ENCODE results near the gene ELANE.
"Not testable (repeated sequence)": the region's sequence is repeated elsewhere in the genome, so short reads cannot be mapped to it uniquely, and the experiment has no call there.

Gene ELANE

DNA sequence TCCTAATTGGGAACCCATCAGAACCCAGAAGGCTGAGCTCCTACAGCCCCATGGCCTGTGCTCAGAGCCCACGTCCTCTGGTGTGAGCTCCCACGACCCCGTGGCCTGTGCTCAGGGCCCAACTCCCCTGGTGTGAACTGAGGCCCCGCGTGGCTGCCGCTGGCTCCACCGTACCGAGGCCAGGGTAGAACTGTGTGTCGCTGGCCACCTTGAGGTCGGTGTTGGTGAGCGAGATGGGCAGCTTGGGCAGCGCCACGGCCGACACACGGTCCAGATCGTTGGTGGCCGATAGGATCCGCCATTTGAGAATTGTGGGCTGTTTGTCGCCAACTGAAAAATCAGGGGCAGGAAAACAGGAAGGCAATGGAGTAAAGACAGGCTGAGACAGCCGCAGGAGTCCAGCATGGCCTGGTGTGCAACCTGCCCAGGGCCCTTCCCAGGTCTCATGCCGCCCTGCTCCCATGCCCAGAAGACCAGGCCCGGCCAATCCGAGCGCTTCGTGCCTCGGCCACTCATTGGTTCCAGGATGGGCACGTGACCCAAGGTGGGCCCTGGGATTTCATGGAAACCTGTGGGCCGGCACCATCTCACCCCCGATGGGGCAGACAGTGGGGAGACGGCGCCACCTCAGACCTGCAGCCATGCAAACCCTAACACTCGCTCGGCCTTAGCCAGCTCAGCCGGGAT is 29.4 kb downstream of the ELANE start:
- DNase-seq = no peak

- DNase-seq = no peak
These were observed 30.9 kb downstream of the ELANE start for GRCh38 chr19:882871-883497.

DNA sequence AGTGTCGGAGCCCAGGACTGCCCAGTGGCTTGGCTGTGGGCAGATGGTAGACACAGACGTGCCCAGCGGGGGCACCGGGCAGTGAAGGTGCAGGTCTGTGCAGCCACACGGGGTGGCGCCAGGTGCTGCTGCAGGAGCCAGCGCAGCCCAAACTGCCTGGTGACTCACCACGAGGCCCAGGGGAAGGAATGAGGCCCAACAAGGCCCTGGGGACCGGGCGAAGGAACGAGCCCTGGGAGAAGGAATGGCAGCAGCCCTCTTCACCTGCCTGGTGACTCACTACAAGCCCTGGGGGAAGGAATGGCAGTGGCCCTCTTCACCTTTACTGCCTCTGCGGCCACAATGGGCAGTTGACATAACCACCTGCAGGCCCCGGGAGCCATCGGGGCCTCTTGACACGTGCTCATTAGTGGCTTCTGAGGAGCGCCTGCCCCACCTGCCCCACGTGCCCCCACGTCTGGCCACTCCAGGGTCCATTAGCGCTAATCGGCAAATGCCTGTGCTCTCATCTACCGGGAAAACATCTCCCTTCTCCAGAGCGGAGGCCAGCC is 31.6 kb downstream of the ELANE start:
- no peak for DNase-seq

DNA sequence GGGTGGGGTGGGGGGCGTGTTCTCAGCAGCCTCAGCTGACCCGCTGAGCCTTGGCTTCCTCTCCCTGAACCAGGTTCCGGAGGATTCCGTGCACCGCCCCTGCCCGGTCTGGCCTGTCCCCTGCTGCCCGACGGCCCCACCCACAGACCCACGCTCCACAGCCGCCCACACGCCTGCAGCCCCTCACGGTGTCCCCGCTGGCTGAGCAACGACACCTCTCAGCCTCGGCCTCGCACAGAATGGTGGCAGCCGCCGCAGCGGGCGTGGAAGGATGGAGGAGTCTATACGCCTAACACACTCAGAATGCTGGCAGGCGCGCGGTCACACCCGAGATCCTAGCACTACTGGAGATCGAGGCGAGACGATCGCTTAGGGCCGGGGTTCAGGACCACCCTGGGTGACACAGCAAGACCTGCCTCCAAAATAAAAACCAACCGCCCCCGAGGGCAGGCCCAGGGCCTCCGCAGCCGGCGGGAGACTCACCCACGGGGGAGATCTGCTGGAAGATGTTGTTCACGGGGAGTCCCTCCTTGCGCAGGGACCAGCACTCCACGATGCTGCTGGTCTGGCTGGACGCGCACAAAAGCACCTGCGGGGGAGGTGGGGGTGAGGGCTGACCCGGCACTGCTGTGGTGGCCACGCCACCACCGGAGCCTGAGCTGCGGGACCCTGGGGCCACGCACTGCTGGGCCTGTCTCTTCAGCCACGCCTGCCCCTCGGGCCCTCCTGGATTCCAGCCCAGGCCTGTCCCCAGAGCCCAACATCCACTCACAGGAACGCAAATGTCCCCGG is 32.5 kb downstream of the ELANE start:
- no peak for DNase-seq

DNA sequence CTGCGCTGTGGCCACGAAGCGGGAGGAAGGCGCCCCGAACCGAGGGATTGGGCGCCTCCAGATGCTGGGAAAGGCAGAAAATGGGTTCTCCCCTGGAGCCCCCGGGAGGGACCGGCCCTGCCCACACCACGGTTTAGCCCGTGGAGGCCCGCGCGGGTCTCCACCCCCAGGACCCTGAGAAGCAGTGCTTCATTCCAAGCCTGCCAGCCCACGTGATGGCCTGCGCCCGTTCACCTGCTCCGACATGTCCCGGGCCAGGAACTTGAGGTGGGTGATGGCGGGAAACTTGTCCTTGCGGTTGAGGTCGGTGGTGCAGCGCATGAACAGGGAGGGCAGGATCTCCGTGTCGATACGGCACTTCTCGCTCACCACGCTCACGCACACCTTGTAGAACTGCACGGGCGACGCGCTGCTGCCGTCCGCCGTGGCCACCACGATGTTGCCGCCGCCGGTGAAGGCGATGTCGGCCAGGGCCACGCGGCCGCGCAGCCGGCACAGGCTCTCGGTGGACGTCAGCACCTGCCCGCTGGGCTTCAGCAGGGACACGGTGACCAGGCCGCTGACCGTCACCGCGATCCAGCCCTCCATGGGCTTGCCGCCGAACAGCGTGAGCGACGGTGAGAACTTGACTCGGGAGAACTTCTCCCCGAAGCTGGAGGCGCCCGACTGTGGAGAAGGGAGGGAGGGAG is 33.6 kb downstream of the ELANE start:
- DNase-seq = no peak

- DNase-seq = no peak
These were observed 35.0 kb downstream of the ELANE start for GRCh38 chr19:887072-887471.

DNA sequence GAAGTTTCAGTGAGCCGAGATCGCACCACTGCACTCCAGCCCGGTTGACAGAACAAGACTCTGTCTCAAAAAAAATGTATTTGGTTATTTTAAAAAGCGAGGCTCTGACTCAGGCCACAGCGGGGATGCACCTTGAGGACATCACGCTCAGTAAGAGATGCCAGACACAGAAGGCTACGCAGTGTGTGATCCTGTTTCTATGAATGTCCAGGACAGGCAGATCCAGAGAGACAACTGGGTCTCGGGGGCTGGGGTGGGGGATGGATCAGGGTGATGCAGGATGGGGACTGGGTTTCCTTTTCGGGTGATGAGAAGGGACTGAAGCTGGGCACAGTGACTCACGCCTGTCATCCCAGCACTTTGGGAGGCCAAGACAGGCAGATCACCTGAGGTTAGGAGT is 35.5 kb downstream of the ELANE start:
- no peak for DNase-seq

- no peak for DNase-seq
These were observed 36.7 kb downstream of the ELANE start for GRCh38 chr19:888581-889385.

DNA sequence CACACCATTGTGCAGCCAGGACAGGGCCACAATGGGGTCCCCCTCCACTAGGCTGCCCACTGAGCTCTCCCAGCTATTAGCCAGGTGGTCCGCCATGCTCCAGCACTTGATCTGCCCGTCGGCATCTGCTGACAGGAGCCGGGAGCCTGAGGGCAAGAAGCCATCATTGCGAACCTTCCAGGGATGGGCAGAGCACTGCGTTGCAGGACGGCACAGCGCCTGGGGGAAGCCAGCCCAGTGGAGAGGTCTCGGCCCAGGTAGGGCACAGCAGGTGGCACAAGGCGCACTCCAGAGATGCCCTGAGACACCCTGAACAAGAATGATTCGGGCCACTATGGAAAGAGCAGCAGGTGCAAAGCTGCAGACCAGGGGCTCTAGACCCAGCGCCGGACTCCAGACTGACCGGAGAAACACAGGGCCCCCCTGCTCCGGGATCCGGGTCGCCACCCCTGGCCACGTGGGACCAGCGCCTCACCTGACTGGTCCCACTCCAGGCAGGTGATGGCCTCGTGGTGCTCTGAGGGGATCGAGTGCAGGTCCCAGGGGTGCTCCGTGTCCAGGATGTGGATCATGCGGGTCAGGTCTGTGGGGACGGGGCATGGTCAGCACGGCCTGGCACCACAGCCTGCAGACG is 37.7 kb downstream of the ELANE start:
- no peak for DNase-seq

GRCh38 chr19:890831-891230 is 38.7 kb downstream of the ELANE start:
- DNase-seq = no peak

- not testable (repeated sequence) for DNase-seq
These were observed 39.5 kb downstream of the ELANE start for GRCh38 chr19:891421-892200.

GRCh38 chr19:892243-892893 is 40.3 kb downstream of the ELANE start:
- DNase-seq = no peak

GRCh38 chr19:892894-893689 is 41.0 kb downstream of the ELANE start, which contains the start of the genes MED16 and RNU6-9:
TSS of gene MED16 (minus strand) at chr19:893187. CDS start at chr19:891131, 2,056 bp downstream.
TSS of gene RNU6-9 (plus strand) at chr19:893484.
- peak; percentile 69 for DNase-seq

GRCh38 chr19:896434-896833 is 44.3 kb downstream of the ELANE start:
- DNase-seq = no peak

- DNase-seq = no peak
These were observed 44.9 kb downstream of the ELANE start for GRCh38 chr19:896999-897398.

- no peak for DNase-seq
These were observed 45.4 kb downstream of the ELANE start for GRCh38 chr19:897442-898039.

- DNase-seq = no peak
These were observed 46.6 kb downstream of the ELANE start for GRCh38 chr19:898663-899062.

DNA sequence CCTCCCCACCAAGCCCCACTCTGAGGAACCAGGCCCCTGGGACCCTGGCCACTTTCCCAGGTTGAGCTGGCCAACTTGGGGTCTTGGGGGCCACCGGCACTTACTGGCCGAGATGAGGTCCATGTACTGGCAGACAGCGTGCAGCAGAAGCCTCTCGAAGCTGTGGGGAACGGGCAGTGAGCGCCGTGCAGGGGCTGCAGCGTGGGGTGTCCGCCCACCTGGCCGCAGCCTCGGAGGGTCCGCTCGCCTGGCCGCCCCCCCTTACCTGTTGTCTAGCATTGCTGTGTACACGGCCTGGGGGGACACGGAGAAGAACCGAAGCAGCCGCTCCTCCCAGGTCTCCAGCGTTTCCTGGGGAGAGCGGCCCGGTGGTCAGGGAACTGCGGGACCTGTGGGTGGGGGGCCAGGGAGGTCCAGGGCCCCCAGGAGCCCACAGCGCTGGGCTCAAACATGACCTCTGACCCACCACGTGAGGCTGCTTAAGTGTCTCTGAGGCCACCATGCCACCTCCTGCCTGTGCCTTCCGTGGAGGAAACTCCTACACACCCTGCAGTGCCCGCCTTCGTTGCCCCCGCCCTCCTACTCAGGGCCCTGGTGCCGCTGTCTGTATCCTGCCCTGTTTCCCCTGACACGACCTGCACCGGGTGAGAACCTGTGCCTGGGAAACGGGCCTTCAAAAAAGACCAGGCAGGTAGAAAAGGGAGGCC is 47.4 kb downstream of the ELANE start:
- no peak for DNase-seq

GRCh38 chr19:900043-900301 is 47.9 kb downstream of the ELANE start:
- DNase-seq = no peak
